Hematopoietic multipotent progenitor cell treated with erythropoietin and hydrocortisone succinate and interleukin-3 and kit ligand, for 15 days (in vitro differentiated cells): ENCODE measurements around the gene CNKSR3.

Source experiments
- DNase-seq: peaks from one replicate; pipeline ENCODE4 v3.0.0-alpha.2; 2015; ENCODE audit warnings: low spot score

Gene CNKSR3

DNA sequence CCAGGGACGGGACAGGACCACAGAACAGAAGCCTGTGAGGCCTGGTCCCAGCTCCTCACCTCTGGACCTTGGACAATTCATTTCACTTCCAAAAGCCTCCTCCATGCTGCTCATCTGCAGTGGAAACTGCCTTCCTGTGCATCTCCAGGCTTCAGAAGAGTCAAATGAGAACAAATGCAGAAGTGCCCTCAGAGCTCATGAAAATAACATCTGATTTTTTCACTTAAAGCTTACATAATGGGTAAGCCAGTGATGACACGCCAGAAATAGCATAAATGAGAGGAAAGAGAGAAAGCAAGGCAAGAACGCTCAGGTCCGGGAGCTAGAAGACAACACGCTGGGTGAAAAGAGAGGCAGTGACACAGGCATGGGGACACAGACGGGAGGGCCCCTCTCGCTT lies 7.9 kb downstream of the CNKSR3 start:
- DNase-seq, result no peak

DNA sequence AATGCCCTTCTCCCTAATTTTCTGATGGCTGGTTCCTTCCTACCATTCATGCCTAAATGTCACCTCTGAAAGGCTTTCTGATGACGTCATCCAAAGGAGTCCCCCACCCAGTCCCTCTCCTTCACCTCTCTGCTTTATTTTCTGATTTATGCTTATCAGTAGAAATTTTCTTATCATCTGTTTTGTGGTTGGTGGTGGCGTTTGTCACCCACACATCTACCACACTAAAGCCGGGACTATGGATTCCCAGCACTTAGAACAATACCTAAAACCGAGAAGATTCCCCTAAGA lies 9.0 kb downstream of the CNKSR3 start:
- no peak for DNase-seq

DNA sequence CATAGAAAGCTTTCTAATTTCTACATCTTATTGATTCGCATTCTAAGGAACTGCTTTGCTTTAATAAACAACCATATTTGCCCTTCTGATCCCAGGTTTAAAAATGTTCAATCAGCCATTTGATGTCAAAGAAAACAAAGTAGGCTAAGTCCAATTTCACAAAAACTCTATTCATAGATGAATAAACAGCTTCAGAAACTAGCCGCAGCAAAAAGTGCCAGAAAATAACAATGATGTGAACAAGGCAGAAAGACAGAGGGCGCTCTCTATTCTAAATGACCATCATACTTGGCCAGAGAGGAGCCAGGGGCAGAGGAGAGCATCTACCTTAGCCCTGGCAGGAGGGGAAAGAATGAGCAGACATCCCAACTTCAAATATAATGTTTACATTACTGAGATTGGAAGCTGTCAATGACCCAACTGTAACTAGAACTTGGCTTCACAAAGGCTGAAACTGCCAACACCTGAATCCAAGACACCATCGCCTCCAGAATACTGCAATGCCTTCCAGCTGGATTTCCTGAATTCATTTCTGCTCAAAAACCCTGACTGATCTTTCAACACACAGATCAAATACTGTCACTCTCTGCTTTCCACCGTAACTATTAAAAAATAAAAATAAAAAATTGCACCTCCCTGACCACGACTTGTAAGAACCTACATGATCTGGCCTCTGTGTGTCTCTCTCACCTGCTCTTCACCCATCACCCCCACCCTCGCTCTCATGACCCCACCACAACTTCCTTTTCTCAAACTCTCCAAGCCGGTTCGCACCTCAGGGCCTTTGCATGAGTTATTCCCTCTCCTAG lies 9.5 kb downstream of the CNKSR3 start:
- no peak for DNase-seq

DNA sequence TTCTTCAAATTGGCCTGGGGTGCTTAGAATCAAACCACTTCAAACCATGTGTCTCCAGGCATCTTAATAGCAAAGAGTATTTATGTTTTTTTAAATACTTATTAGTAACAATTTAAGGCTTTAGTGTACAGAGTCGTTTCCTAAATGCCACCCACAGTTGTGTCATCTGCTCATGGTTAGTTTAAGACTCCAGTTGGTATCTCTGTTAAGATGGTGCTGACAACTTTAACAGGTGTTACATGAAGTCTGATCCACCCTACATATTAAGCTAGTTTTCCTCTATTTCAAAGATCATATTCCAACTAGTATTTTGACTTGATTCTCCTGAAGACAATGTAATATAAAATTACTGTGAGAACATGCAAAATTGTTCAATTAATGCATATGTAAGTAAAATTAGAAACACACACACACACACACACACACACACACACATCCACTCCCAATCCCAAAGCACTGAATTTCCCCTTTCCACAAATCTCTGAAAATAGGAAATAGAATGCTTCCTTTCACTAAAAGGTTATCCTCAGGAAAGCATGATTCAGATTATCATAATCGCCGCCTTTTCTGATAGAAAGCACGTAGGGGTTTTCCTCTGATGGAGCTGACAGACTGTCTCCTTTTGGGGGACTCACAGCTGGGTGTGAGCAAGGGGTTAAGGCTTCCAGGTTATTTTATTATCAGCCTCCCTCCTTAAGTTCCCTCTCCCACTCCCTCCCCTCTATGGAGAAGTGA lies 10.5 kb downstream of the CNKSR3 start:
- no peak for DNase-seq

DNA sequence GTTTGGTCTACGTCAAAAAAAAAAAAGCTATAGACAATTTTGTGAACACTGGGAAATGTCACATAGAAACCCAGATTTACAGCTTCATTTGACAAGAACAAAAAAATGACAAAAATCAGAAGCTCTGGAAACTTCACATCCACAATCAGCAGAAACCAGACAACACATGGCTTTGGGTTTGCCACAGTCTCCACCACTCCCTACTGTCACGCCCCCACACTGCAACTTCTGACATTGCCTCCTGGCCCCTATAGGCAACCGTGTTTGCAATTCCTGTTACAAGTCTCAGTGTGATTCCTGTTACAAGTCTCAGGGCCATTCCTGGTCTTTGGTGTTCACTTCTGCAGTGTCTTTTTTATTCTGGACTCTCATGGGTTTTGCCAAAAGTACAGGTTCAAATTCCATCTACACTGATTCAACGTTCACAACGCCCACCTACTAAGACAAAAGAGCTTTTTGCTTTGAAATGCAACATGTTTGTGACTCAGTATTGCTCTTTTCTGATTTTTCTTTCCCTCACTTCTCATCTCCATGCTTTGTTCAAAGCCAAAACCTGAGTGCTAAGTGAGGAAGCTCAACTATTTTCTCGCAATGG lies 12.0 kb downstream of the CNKSR3 start:
- DNase-seq, result no peak

DNA sequence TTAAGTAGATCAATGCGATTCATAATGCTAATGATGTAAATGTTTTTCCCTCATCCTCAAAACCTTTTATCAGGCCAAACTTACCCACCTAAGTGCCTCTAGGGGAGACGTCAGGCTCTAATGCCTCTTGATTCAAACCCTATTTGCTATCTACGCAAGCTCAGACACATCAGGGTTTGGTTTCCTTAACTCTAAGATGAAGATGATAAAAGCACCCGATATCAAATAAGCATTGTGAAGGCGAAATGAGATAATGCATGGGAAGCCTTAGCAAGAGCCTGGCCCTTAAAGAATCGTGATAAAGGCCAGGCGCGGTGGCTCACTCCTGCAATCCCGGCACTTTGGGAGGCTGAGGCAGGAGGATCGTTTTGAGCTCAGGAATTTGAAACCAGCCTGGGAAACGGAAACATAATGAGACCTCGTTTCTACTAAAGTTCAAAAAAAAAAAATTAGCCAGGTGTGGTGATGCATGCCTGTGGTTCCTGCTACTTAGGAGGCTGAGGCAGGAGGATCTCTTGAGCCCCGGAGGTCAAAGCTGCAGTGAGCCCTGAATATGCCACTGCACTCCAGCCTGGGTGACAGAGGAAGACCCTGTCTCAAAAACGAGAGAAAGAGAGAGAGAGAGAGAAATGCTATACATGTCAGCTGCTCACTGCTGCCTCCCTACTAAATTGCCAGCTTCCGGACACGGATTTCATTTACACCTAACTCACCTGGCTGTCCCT lies 13.5 kb downstream of the CNKSR3 start:
- DNase-seq, result no peak

DNA sequence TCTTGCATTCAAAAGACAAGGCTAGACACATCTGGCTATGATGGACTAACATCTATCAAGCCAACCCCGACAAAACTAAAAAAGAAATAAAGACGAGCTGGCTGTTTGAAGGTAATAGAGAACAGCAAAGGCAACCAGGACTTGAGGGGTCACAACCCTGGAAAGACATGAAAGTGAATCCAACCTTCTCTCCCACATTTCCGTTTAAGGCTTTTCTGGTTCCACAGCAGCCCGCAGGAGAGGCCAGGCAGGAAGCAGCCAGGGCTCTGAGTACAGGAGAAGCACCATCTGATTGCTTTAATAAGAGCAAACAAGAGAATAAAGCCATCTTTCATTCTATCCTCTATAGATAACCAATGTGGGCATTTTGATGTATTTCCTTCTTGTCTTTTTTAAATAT lies 14.3 kb downstream of the CNKSR3 start:
- DNase-seq, result no peak

DNA sequence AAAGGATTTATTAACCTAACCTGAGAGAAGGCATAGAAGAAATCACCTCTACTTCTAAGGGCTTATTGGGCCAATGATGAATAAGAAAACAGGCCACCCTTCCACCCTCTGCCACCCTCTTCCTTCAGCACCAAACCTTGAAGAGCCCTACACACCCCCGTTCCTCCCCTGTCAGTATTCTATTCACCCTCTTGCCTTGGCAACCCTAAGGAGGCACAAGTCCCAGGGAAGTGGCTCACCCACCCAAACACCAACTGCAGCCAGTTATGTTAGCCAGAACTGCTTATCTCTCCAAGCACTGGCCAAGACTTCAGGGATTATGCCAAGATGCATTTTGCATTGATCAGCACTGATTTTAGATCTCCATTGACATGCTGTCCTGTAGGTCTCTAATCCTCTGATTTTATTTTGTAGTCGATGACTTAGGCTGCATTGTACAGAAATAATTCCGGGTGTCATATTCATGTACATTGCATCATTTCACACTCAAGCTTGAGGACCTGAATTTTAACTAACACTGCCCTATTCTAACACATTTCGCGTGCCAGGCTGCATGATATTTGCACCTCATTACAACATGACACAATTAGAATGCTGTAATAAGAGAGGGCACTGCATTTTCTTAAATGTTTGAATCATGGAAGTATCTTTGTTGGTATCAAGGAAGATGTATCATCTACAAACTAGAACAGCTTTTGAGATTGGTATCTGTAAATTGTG lies 15.7 kb downstream of the CNKSR3 start:
- DNase-seq, result no peak

DNA sequence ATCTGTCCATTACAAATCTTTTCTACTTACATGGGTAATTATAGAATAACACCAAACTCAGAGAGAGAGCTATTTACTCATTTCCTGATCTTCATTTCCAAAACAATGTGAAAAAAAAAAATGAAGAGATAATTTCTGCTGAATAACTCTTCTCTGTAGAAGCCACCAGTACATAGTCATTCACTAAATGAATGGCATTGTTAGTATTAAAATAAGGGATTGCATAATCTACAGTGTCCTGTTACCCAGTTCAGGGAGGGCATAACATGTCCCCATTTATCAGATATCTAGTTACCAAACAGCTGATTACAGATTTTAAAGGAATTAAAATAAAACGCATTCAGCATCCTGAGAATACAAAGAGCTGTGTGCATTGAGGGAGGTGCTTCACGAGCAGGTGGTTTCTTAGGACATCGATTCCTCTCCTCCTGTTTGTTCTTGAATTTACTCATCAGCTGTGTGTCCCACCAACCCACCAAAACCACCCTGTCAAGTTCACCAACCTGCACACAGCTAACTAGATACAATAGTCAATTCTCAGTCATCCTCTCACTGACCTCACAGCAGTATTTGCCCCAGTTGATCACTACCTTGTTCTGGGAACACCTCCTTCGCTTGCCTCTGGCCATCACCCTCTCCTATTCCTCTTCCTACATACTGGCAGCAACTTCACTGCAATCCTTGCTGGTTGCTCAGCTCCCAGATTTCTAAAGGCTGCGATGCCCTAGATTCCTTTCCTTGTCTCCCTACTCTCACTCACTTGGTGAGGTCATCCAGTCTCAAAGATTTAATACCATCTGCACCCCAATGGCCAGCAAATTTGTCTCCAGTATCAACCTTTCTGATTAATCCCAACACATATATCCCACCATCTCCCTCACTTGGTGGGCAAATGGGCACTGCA lies 18.7 kb downstream of the CNKSR3 start:
- no peak for DNase-seq

DNA sequence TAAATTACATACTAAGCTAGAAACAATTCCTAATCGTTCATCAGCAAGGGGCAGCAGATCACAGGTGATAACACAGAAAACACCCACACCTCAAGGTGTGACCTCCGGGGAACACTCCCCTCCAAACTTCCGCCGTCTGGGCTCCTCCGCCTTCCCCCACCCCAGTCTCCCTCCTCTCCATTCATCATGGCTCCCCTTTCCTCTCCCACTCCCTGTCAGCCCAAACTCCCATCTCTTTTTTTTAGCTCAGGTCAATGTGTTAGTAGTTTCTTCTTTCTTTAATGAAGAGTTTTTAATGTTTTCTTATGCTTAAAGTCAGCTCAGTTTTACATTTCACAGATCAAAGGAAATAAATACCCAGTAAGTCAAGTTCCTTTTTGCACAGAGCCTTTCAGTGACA lies 20.7 kb downstream of the CNKSR3 start:
- no peak for DNase-seq

DNA sequence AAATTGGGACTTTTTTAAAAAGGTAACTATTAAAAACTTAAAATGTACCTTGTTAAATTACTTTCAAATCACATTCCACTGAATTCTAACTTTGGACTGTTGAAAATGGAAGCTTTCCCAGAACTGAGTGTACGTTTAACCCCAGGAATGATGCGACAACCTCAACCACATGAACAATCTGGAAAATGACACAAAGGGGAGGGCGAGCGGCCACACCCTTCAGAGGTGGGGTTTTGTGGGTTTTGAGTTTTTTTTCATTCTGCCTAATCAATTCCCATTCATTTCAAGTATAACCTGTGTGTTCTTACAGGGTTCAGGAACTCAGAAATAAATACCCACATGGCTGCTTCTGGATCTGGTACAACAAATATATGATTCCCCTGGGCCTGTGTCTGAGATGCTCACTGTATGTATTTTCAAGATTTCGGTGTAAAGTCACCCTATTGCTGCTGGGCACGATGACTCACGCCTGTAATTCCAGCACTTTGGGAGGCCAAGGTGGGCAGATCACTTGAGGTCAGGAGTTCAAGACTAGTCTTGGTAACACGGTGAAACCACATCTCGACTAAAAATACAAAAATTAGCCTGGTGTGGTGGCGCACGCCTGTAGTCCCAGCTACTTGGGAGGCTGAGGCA lies 21.6 kb downstream of the CNKSR3 start:
- no peak for DNase-seq

DNA sequence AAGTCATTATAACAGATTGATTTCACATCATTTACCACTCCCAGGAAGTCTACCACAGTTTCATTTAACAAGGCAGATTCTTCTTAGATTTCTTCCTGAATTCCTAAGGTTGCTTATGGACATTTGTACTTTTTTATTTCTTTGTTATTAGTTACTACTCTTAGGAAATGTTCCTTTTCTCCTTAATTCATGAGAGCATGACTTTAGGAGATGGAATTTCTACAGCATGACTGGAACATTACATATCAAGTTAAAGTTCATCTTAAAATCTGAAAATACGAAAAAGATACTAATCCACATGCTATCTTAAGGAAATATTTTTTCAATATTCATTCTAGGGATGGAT lies 22.3 kb downstream of the CNKSR3 start:
- DNase-seq, result no peak

DNA sequence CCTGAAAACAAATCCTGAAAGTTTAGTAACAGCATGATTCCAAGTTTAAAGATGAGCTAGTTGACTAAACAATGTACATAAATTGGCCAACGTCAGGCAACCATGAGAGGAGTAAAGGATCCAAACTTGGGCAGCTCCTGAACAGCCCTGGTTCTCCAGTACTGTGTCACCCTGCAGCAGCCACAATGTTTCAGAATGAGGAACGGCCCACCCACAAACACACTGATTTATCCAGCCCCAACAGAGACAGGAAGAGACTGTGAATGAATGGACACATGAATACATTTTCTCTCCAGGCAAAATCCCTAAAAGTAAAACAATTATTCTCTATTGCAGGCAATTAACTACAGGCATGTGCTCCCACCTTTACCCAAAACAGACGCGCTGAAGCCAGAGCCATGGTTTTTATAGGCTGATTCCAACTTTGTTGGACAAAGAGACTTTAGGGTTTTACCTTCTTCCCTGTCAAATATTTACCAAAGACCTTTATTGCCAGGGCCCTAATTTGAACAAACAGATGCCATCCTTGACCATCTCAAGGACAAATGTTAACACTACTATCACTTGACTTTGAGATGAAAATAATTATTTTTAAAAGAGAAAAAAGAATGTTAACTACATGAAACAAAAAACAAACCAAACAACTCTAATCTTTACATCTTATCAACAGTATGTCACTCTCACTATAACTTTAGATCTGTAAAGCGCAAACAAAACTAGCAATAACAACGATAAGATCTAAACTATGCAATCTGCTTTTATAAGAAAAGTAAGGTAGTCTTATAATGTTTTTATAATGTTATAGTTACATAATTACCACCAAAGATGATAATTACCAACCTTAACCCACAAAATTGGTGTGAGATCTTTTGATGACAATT lies 22.9 kb downstream of the CNKSR3 start:
- no peak for DNase-seq

DNA sequence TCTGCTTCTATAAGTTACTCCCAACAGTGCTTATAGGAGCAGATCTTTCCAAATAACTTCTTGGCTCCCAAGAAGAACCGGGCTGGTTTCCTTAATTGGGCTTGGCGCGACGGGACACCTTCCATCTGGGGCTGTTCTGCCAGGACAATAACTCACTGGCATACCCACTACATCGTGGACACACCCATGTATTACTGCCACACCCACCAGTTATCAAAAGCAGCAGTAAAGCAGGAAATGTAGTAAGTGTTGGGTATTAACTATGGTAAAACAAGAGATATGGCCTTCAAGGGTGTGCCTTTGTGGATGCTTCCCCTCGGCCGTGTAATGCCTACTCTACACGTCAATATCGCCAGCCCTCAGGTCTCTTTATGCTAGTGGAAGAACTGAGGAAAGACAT lies 24.7 kb downstream of the CNKSR3 start:
- DNase-seq, result peak; percentile 58

DNA sequence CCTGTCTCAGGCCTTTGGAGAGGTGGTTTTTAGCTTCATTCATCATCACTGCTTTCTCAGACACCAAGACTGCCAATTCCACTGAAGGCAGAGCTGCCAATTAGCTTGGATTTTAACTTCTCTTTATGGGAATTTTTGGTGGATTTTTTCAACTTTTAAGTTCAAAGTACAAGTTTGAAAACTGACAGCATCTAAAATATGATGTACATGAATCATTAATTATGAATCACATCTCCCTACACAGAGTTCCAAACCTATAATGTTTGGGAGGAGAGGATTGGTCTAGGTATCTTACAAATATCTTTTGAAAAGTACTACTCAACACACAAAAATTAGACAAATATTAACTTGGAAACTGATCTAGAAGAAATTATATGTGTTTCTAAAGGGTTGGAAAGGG lies 25.5 kb downstream of the CNKSR3 start:
- no peak for DNase-seq

DNA sequence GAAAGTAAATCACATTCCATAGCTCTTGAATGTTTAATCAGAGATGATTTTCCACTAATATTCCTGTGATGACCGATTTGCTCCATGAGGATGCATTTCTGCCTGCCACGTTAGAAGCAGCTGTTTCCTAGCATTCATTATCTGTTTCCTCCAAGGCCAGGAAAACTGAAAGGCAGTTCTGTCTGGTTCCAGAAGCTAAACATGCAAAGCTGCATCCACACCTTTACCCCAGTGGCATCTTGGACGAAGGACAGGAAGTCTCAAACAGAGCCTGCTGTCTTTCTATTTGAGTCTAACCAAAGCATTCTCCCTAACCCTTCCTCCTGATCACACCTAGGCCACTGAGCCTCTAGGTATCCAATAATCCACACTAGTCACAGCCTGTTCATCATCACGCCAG lies 27.6 kb downstream of the CNKSR3 start:
- no peak for DNase-seq

DNA sequence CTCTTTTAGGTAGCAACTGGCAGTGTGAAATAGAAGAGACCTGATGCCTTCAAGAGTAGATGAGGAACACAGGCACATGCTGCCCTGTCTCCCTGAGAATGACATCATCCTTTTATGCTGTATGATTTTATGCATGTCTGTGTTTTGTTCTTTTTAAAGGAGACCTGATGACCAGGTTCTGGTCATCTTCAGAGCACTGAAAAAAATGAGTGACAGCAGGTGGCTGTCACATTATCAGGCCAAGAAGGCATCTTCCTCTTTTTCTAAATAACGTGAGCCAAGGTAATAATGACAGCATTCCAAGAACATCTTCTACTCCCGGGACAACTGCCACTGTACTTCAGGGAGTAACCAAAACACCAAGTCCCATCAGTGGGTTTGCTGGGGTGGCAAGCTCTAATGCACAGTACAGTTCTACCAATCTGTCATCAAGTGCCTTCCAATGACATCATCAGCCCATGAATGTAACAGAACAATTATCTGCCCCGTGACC lies 28.9 kb downstream of the CNKSR3 start:
- no peak for DNase-seq

DNA sequence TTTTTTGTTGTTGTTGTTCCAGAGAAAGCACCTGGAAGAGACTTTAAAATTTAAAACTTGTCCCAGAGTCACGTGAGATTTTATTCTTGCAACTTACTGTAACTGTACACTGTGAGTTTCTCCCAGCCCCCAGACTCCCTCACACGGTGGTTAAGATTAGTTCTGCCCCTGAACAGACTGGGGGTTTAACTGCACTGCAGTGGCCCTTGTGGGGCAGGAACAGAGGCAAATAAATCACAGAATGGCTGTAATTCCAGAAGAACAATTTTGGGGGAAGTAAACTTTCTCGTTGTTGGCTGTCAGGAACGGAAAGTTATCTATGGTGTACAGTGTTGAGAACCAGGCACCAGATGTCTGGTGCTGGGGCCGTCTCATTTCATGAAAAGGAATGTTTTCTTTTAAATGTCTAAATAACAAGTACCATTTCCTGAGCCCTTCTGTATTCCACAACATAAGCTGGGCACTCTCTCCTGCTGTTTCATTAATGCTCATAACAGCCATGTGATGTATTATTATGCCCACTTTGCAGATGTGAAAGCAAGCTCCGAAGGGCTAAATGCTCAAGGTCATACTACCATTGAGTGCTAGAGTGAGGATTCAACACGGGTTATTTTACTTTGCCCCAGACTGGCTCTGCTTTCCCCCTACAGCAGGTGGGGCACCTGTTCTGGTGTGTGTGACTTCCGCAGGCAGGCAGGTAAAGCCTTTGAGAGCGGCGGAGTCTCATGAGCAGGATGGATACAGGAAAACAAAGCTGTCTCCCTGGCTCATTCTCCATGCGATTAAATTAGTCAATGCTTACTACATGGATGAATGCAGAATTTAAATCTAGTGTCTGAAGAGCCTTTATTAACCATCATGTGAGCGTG lies 30.5 kb downstream of the CNKSR3 start:
- no peak for DNase-seq

DNA sequence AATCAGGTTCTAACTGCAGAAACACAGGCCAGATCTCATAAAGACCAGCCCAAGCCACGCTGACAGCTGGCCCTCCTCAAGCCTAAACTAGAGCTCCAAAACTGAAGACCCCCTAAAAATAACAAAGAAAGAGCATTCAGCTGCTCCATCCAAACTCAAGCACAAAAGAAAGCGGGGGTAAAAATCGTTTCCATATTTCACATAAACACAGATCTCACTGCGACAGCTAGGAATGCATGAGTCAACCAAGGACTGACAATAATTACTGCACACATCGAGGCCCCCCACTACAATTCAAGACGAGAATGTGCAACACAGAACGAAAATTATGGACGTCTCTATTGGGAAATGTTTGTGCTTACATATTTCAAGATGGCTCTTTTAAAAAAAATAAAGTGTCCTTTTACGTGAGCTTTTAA lies 31.1 kb downstream of the CNKSR3 start:
- DNase-seq, result no peak
